Astrocyte of the spinal cord (primary cell): ENCODE results near the gene FBF1.
A peak's percentile ranks its signal among the peaks of the same experiment; 100 is the strongest.

ENCODE experiments used
- DNase-seq: peaks from one replicate; pipeline ENCODE4 v3.0.0; 2011; ENCODE audit warnings: low read depth, low spot score
- H3K4me3 ChIP-seq: 2 replicates; pipeline ENCODE4 v1.5.1; 2011; ENCODE audit warnings: low read depth, mild to moderate bottlenecking, low read length, moderate library complexity
- CTCF ChIP-seq: IDR thresholded peaks from 2 replicates; pipeline ENCODE4 v1.5.1; 2012; ENCODE audit warnings: low read depth, mild to moderate bottlenecking, low read length, inconsistent platforms
- in situ Hi-C: cut with HindIII; loops from 2 replicates; pipeline ENCODE4 v1.10.0; 2017; ENCODE audit warnings: low sequenced_read_pairs

Gene FBF1

DNA sequence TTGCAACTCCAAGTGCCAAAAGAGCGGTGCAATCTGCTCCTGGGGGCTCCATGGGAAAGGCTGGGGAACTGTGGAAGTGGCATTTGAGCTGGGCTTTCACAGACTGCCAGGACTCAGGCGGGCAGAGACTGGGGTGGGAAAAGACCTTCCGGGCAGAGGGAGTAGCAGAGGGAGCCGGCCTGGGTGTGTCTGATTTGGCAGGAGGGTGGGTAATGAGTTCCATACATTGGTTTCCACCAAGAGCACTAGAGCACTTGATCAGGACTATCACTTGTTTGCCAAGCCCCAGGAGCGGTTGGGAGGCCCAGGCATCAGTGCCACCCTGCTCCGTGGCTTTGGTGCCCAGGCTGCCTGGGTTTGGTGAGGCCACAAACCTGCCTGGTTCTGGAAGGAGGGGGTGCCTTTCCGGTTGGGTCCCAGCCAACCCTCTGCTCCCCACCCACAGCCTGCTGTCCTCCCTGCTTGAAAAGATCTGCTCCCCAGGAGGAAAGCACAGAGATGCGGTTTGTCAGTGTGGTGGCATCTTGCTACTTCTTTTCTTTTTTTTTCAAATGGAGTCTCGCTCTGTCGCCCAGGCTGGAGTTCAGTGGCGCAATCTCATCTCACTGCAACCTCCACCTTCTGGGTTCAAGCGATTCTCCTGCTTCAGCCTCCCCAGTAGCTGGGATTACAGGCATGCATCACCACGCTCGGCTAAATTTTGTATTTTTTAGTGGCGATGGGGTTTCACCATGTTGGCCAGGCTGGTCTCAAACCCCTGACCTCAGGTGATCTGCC lies 59.0 kb downstream of the FBF1 start:
- in situ Hi-C loops = no loop called here
- no peak overlapping the region for H3K4me3 ChIP-seq
- TF ChIP-seq CTCF = no peak
- no peak for DNase-seq

DNA sequence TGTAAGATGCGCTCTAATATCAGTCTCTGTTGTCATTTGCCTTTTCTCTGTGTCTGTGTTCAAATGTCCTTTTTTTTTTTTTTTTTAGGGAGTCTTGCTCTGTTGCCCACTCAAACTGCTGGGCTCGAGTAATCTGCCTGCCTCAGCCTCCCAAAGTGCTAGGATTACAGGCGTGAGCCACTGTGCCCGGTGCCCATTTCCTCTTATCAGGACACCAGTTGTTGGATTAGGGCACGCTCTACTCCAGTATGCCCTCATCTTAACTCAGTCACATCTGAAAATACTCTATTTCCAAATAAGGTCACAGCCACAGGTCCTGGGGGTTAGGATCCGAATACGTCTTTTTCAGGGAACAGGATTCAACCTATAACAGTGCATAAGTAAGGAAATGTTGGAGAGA lies 60.6 kb downstream of the FBF1 start:
- no peak for DNase-seq
- in situ Hi-C loops = no loop called here
- no peak overlapping the region for H3K4me3 ChIP-seq
- TF ChIP-seq CTCF = no peak

- TF ChIP-seq CTCF = peak; percentile 28
- DNase-seq = peak; percentile 56
- H3K4me3 ChIP-seq = peak within 1 kb of the TSS; percentile 63
- in situ Hi-C loops = no loop called here
Observed at GRCh38 chr17:75878174-75878998, 62.5 kb downstream of the FBF1 start, which contains the start of gene TRIM47. Gene TRIM47 (minus strand): TSS chr17:75878581. CDS start chr17:75878548, 33 bp downstream.

DNA sequence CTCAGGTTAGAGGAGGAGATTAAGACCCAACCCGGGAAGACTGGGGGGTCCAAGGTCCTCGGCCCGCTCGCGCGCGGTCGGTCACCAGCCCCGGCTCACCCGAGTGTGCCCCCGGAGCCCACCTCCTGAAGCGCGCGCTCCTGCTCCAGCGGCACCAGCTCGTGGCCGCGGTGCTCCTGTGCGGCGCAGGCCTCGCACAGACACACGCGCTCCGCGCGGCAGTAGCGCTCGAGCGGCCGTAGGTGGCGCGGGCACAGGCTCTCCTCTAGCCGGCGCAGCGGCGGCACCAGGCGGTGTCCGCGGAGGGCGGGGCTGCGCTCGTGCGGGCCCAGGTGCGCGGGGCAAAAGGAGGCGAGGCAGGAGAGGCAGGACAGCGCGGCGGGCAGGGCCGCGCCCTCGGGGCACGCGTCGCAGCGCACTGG lies 63.1 kb downstream of the FBF1 start:
- in situ Hi-C loops = no loop called here
- TF ChIP-seq CTCF = peak; percentile 51
- H3K4me3 ChIP-seq = peak overlapping the region; percentile 63
- peak; percentile 57 for DNase-seq

GRCh38 chr17:75876938-75877751 lies 63.7 kb downstream of the FBF1 start:
- H3K4me3 ChIP-seq = peak overlapping the region; percentile 63
- in situ Hi-C loops = no loop called here
- peak; percentile 92 for DNase-seq
- peak; percentile 12 for TF ChIP-seq CTCF
